ENCODE measurements around the gene CADM1. TPM values are rescaled to one million over a fixed set of nuclear protein-coding genes. Genes with fewer than 3 reads are reported as not detected.

CADM1 gene
- total and polyA plus RNA-seq, 4 donors, result 13.0 to 40.6 (median 28.9) TPM

- 36% methylated on average over 2 of the region's 2 CpGs for WGBS
- H3K27ac ChIP-seq (ENCODE audit: low read depth in 1 of 2, low read length in 2 of 2), result peak overlapping the region; percentile 70 to 78
- H3K27me3 ChIP-seq (ENCODE audit: control insufficient read depth in 4 of 4, insufficient read depth in 4 of 4, low read length in 3 of 4), result no peaks in the 10 kb centered on the region
- peak overlapping the region in 1 of 2 donors; percentile 43 for H3K9ac ChIP-seq (ENCODE audit: low read depth in 1 of 2, low read length in 2 of 2)
- peak overlapping the region in 1 of 3 donors; percentile 51 for H3K4me3 ChIP-seq (ENCODE audit: low read depth in 1 of 3, low read length in 3 of 3)
- TF ChIP-seq JUND (IDR thresholded peaks at IDR 0.05), result peak in 1 of 2 donors; percentile 58
- peak; percentile 93 to 95 for TF ChIP-seq HNF4A (conservative IDR thresholded peaks at IDR 0.05)
- TF ChIP-seq, protein P1, sequence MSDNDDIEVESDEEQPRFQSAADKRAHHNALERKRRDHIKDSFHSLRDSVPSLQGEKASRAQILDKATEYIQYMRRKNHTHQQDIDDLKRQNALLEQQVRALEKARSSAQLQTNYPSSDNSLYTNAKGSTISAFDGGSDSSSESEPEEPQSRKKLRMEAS (IDR thresholded peaks at IDR 0.05), result peak; percentile 16
- TF ChIP-seq ZBTB33 (IDR thresholded peaks at IDR 0.05), result no peak
- TF ChIP-seq YY1 (IDR thresholded peaks at IDR 0.05), result peak; percentile 71
- TF ChIP-seq TAF1 (conservative IDR thresholded peaks at IDR 0.05), result no peak
- peak; percentile 35 for TF ChIP-seq NR2F2 (IDR thresholded peaks at IDR 0.05)
- no peak for TF ChIP-seq FOXA2 (IDR thresholded peaks at IDR 0.05)
- peak; percentile 7 for TF ChIP-seq SP1 (IDR thresholded peaks at IDR 0.05)
- TF ChIP-seq GABPA (IDR thresholded peaks at IDR 0.05 in 1 of 2, conservative IDR thresholded peaks at IDR 0.05 in 1 of 2), result no peak
- peak; percentile 85 for TF ChIP-seq HNF4G (IDR thresholded peaks at IDR 0.05)
- TF ChIP-seq, protein P2, sequence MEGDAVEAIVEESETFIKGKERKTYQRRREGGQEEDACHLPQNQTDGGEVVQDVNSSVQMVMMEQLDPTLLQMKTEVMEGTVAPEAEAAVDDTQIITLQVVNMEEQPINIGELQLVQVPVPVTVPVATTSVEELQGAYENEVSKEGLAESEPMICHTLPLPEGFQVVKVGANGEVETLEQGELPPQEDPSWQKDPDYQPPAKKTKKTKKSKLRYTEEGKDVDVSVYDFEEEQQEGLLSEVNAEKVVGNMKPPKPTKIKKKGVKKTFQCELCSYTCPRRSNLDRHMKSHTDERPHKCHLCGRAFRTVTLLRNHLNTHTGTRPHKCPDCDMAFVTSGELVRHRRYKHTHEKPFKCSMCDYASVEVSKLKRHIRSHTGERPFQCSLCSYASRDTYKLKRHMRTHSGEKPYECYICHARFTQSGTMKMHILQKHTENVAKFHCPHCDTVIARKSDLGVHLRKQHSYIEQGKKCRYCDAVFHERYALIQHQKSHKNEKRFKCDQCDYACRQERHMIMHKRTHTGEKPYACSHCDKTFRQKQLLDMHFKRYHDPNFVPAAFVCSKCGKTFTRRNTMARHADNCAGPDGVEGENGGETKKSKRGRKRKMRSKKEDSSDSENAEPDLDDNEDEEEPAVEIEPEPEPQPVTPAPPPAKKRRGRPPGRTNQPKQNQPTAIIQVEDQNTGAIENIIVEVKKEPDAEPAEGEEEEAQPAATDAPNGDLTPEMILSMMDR (IDR thresholded peaks at IDR 0.05; ENCODE audit: low read depth, low read length, missing input control), result no peak
- peak in 1 of 2 donors; percentile 45 for TF ChIP-seq EGR1 (IDR thresholded peaks at IDR 0.05; ENCODE audit: low read depth in 2 of 2)
- TF ChIP-seq FOXA1 (IDR thresholded peaks at IDR 0.05), result no peak
- peak in 1 of 2 donors; percentile 27 for TF ChIP-seq RAD21 (IDR thresholded peaks at IDR 0.05)
- TF ChIP-seq, protein P3, sequence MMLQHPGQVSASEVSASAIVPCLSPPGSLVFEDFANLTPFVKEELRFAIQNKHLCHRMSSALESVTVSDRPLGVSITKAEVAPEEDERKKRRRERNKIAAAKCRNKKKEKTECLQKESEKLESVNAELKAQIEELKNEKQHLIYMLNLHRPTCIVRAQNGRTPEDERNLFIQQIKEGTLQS (IDR thresholded peaks at IDR 0.05), result no peak
- TF ChIP-seq RXRA (IDR thresholded peaks at IDR 0.05), result peak; percentile 77 to 84
- TF ChIP-seq, protein P4, sequence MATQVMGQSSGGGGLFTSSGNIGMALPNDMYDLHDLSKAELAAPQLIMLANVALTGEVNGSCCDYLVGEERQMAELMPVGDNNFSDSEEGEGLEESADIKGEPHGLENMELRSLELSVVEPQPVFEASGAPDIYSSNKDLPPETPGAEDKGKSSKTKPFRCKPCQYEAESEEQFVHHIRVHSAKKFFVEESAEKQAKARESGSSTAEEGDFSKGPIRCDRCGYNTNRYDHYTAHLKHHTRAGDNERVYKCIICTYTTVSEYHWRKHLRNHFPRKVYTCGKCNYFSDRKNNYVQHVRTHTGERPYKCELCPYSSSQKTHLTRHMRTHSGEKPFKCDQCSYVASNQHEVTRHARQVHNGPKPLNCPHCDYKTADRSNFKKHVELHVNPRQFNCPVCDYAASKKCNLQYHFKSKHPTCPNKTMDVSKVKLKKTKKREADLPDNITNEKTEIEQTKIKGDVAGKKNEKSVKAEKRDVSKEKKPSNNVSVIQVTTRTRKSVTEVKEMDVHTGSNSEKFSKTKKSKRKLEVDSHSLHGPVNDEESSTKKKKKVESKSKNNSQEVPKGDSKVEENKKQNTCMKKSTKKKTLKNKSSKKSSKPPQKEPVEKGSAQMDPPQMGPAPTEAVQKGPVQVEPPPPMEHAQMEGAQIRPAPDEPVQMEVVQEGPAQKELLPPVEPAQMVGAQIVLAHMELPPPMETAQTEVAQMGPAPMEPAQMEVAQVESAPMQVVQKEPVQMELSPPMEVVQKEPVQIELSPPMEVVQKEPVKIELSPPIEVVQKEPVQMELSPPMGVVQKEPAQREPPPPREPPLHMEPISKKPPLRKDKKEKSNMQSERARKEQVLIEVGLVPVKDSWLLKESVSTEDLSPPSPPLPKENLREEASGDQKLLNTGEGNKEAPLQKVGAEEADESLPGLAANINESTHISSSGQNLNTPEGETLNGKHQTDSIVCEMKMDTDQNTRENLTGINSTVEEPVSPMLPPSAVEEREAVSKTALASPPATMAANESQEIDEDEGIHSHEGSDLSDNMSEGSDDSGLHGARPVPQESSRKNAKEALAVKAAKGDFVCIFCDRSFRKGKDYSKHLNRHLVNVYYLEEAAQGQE (IDR thresholded peaks at IDR 0.05), result no peak
- peaks cover 1 to 36% (median 20%) of the 10 kb centered on the region in 4 donors for H3K4me1 ChIP-seq (ENCODE audit: control insufficient read depth in 4 of 4, insufficient read depth in 4 of 4, low read length in 3 of 4)
- DNase-seq (ENCODE audit: low spot score), result no peak
- H3K36me3 ChIP-seq (ENCODE audit: control insufficient read depth in 4 of 4, insufficient read depth in 3 of 4, low read depth in 1 of 4, low read length in 3 of 4), result no peaks in the 10 kb centered on the region
- H3K9me3 ChIP-seq (ENCODE audit: control insufficient read depth in 4 of 4, low read length in 3 of 4), result no peaks in the 10 kb centered on the region
Measured at GRCh38 chr11:115523727-115524399, 19.6 kb upstream of the CADM1 start.

Data from liver (tissue), 9 donors.